ENCODE measurements around the gene HSP90AB1. TPM values are rescaled to one million over a fixed set of nuclear protein-coding genes. Genes with fewer than 3 reads are reported as not detected.

HSP90AB1 gene
- total and polyA plus RNA-seq, 2 of the 8 experiments (the other 6 are each of a cell fraction or from before 2014, with no cell fraction given) = 1,564 to 2,297 TPM

GRCh38 chr6:44201638-44202303 is 45.1 kb upstream of the HSP90AB1 start:
- Histone ChIP-seq H3K4me2 (ENCODE audit: insufficient read depth in 1 of 2, low read depth in 2 of 2, low read length in 2 of 2) (peak overlapping the region in 1 of 2 experiments; percentile 55; a peak in 2 of 4 replicates), H3K9me3 (ENCODE audit: insufficient read depth in 2 of 2, low read depth in 1 of 2, low read length in 1 of 2) (no peaks in the 10 kb centered on the region)

More at GRCh38 chr6:44201638-44202303, 45.1 kb upstream of the HSP90AB1 start:
- Histone ChIP-seq H3K4me3 (ENCODE audit: extremely low read depth in 1 of 4, insufficient read depth in 2 of 4, low read depth in 3 of 4, low read length in 4 of 4) (no peak overlapping the region; a peak in 1 of 8 replicates), H2BK20ac (ENCODE audit: low read length) (peak overlapping the region; percentile 98), H3K36me3 (ENCODE audit: control insufficient read depth in 2 of 4, insufficient read depth in 4 of 4, low read length in 3 of 4) (no peaks in the 10 kb centered on the region), H4K5ac (ENCODE audit: insufficient read length, low read depth, low read length) (peak overlapping the region; percentile 64), H4K91ac (replicated peaks; ENCODE audit: insufficient read length, low read length) (peak overlapping the region; percentile 98), H3K23me2 (ENCODE audit: low read depth, low read length) (no peaks in the 10 kb centered on the region; the same call in 1 of the 2 replicates), H3K9ac (replicated peaks in 1 of 4; ENCODE audit: extremely low read depth in 1 of 4, low read depth in 3 of 4, low read length in 3 of 4) (no peak overlapping the region), H2BK12ac (ENCODE audit: low read depth, low read length) (peak overlapping the region; percentile 100), H2BK5ac (ENCODE audit: low read depth, low read length) (peak overlapping the region; percentile 99), H3K56ac (replicated peaks; ENCODE audit: insufficient read length, low read depth, low read length) (peak overlapping the region; percentile 17), H3K18ac (ENCODE audit: extremely low read depth, low read length) (peak overlapping the region; percentile 76), H3K79me1 (ENCODE audit: low read depth, low read length) (no peaks in the 10 kb centered on the region), H4K20me1 (replicated peaks in 1 of 2; ENCODE audit: control insufficient read depth in 1 of 2, insufficient read depth in 2 of 2, low read length in 2 of 2) (no peaks in the 10 kb centered on the region), H3K4me1 (replicated peaks in 1 of 4; ENCODE audit: control insufficient read depth in 3 of 4, insufficient read depth in 4 of 4, low read length in 3 of 4) (peaks cover 20 to 30% (median 28%) of the 10 kb centered on the region in 4 experiments), H3K23ac (ENCODE audit: insufficient read length) (no peak overlapping the region), H3K4ac (replicated peaks; ENCODE audit: insufficient read length, low read depth, low read length) (peak overlapping the region; percentile 80), H2BK120ac (replicated peaks; ENCODE audit: low read depth, low read length) (peak overlapping the region; percentile 84), H3K27ac (ENCODE audit: low read depth, low read length) (peak overlapping the region; percentile 93), H2AFZ (ENCODE audit: low read length) (no peak overlapping the region), H2AK5ac (ENCODE audit: low read depth, low read length) (peak overlapping the region; percentile 26; the same call in 1 of the 2 replicates), H4K8ac (ENCODE audit: extremely low read depth, insufficient read depth, low read length) (peak overlapping the region; percentile 42; the same call in 1 of the 2 replicates), H3K27me3 (replicated peaks in 1 of 4; ENCODE audit: control insufficient read depth in 3 of 4, extremely low read depth in 1 of 4, insufficient read depth in 3 of 4, low read length in 3 of 4) (no peaks in the 10 kb centered on the region), H2BK15ac (ENCODE audit: low read length) (0 out of 2 replicates have a peak overlapping the region, but pooled peaks have one; percentile 36), H3K14ac (ENCODE audit: insufficient read length) (no peak overlapping the region), H3K79me2 (ENCODE audit: control insufficient read depth in 1 of 2, insufficient read depth in 2 of 2, low read length in 2 of 2) (no peaks in the 10 kb centered on the region)
- DNase-seq (ENCODE audit: low read depth in 1 of 2, low spot score in 2 of 2) (no peak), FAIRE-seq (no peak)
- ChIA-PET CTCF (ENCODE audit: partially characterized antibody) (interaction anchor here (0.8 to 3.5 kb wide), 11 partner anchors 9 to 46 kb away, joined by 3 to 21 read pairs (median 9); partner anchors contain the start of gene SLC29A1), POLR2A (ENCODE audit: partially characterized antibody) (interaction anchor here (0.8 to 6.2 kb wide), 14 partner anchors 10 to 55 kb away, joined by 3 to 60 read pairs (median 6); partner anchors contain the start of genes HSP90AB1, MYMX, SLC29A1 and SLC35B2)
- 87% methylated on average over 11 of the region's 11 CpGs; no CpG with 5 or more reads in 1 of the 2 experiments for WGBS, 2 experiments (ENCODE audit: extremely low coverage in 1 of 2, insufficient coverage in 1 of 2, insufficient read length in 1 of 2, insufficient replicate concordance in 2 of 2, low coverage in 1 of 2, low lambda C conversion rate in 2 of 2, missing lambda C conversion rate in 1 of 2)
- TF ChIP-seq BCL11A (IDR thresholded peaks at IDR 0.05; ENCODE audit: low read depth in 2 of 2, low read length in 2 of 2) = no peak
